SU-DHL-6 (cell line): ENCODE results near the gene MAP3K8.

Experiments
- EZH2phosphoT487 ChIP-seq: fragments of 200-600 bp; sonication (generic), shearing (Covaris generic); conservative IDR thresholded peaks from 2 replicates; pipeline ENCODE4 v1.6.1; 2018; ENCODE audit warnings: mild to moderate bottlenecking, antibody characterized with exemption, low read length, moderate library complexity, mixed read lengths
- TF ChIP-seq, protein P1 (sequence below): fragments of 200-600 bp; sonication (generic); IDR thresholded peaks from one replicate; pipeline ENCODE4 v1.5.1; 2017; ENCODE audit warnings: antibody characterized with exemption, mild to moderate bottlenecking, low read length, moderate library complexity; ENCODE audit not compliant: insufficient read depth, poor library complexity, severe bottlenecking

DNA sequence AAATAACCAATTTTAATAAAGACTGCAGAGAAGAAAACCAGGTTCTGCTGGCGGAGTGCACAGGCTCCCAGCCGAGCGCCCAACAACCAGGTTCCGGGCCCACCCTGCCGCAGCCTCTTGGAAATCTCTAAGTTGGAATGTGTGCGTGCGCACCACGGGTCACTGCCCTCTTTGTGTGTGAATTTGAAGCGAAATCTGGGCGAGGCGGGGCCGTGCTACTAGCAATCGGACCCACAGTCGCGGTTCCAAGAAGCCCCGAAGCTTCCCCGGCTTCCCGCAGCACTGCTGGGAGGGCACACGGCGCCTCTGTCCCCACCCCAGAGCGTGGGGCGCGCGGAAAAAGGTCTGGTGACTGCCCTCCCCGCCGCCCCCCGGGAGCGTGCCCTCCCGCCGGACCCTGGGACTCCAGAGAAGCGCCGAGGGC is 666 bp upstream of the MAP3K8 start:
- TF ChIP-seq, protein P1, sequence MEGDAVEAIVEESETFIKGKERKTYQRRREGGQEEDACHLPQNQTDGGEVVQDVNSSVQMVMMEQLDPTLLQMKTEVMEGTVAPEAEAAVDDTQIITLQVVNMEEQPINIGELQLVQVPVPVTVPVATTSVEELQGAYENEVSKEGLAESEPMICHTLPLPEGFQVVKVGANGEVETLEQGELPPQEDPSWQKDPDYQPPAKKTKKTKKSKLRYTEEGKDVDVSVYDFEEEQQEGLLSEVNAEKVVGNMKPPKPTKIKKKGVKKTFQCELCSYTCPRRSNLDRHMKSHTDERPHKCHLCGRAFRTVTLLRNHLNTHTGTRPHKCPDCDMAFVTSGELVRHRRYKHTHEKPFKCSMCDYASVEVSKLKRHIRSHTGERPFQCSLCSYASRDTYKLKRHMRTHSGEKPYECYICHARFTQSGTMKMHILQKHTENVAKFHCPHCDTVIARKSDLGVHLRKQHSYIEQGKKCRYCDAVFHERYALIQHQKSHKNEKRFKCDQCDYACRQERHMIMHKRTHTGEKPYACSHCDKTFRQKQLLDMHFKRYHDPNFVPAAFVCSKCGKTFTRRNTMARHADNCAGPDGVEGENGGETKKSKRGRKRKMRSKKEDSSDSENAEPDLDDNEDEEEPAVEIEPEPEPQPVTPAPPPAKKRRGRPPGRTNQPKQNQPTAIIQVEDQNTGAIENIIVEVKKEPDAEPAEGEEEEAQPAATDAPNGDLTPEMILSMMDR = no peak
- no peak for TF ChIP-seq EZH2phosphoT487
